NB4 (cell line): ENCODE results near the gene GTF2H1.

Source experiments
- CTCF ChIP-seq: IDR thresholded peaks from one replicate; pipeline ENCODE4 v1.5.1; 2012; ENCODE audit warnings: low read depth, low read length
- MAX ChIP-seq: IDR thresholded peaks from 2 replicates; pipeline ENCODE4 v1.6.1; 2011; ENCODE audit warnings: low read depth, low read length

- TF ChIP-seq CTCF (no peak), MAX (no peak)
Observed at GRCh38 chr11:18383388-18384156, 61.2 kb downstream of the GTF2H1 start.
